GM21515 (cell line): ENCODE data around the gene ULK3.
A peak's percentile ranks its signal among the peaks of the same experiment; 100 is the strongest.

Experiments
- ATAC-seq: cut with Tn5 transposase; IDR thresholded peaks from one replicate; pipeline ENCODE4 v1.9.1; 2021; ENCODE audit not compliant: unreplicated experiment

Gene ULK3

GRCh38 chr15:74824976-74825375 is 18.0 kb downstream of the ULK3 start:
- no peak for ATAC-seq

DNA sequence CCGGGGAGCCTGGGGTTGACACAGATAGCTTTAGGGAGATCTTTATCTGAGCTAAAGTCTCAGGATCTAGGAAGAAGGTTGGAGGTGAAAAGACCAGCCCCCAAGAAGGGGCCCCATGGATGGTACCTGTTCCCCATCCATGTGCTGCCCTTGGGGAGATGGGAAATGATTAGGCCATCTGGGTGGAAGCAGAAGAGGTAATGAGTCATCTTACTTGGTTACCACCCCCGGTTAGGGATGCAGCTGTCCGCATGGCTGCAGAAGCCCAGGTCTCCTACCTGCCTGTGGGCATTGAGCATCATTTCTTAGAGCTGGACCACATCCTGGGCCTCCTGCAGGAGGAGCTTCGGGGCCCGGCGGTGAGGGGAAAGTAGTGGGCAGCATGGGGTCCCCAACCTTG is 19.6 kb downstream of the ULK3 start:
- no peak for ATAC-seq

- no peak for ATAC-seq
Observed at GRCh38 chr15:74822233-74822632, 20.7 kb downstream of the ULK3 start.

DNA sequence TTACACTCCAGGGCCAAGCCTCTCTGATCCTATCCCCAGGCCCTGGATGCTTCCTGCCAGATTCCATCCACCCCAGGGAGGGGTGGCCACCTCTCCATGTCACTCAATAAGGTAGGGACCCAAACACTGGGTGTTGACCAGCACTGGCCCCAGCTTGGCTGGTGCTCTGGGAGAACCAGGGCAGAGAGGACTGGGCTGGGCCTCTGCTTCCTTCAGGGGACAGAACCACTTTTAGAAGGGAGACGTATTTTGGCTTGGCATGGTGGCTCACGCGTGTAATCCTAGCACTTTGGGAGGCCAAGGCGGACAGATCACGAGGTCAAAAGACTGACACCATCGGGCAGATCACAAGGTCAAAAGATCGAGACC is 21.2 kb downstream of the ULK3 start:
- no peak for ATAC-seq

- ATAC-seq = peak; percentile 50
Observed at GRCh38 chr15:74821091-74821789, 21.7 kb downstream of the ULK3 start.

GRCh38 chr15:74820056-74820455 is 22.9 kb downstream of the ULK3 start:
- ATAC-seq = no peak

DNA sequence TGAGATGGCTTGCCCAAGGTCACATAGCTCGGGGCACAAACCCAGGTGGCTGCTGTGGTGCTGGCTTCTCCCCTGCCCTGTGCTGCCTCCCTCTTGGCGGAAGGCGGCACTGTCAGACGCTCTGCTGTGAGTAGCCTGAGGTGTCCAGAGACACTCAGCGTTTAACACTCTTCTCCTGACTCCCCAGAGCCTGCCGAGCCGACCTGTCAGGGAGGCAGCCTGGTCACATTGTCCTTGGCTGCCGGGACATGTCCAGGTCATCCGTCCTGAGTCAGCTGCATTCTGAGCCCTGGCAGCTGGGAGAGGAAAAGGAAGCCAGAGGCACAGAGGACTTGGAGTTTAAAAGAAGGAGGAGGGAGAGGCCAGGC is 25.6 kb downstream of the ULK3 start:
- no peak for ATAC-seq

DNA sequence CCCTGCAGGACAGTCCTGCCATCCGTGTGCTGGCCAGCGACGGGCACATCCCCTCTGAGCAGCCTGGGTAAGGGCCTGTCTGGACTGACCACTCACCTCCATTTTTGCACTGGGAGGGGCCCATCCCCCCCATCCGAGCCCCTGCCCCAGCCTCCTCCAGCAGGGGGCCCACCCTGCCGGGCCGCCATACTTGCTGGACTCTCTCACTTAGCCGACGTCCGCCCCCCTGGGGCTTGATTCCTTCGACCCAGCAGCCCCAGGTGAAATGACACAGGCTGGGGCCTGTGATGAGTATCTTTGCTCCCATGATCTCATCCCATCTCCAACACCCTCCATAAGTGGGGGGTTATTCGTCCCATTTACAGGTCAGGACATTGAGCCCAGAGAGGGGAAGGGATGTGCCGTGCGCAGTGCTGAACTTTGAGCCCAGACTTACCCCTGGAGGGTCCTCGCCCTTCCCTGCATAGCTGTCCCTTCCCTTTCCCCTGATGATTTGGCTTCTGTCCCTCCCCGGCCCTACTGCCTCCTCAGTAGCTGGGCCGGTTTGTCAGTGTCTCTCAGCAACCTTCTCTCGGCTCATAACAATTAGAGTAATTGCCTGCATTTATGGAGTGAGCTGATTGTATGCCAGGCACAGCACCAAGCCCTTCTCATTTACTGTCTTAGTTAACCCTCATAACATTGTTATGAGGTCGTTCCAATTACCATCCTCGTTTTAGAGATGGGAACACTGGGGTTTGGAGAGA is 26.2 kb downstream of the ULK3 start:
- no peak for ATAC-seq

DNA sequence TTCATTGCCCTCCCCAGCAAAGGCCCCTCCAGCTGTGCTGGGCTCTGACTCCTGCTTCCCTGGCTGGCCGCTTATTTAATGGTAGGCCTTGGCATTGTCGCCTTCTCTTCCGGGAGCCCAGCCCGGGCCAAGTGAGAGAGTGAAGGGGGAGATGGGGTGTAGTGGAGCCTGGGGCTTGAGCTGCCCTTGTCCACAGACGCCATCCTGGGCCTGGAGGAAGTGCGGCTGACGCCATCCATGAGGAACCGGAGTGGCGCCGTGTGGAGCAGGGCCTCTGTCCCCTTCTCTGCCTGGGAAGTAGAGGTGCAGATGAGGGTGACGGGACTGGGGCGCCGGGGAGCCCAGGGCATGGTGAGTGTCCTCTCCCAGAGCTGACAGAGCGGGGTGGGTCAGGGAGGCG is 27.0 kb downstream of the ULK3 start:
- ATAC-seq = no peak

GRCh38 chr15:74815121-74815934 is 27.6 kb downstream of the ULK3 start:
- no peak for ATAC-seq

DNA sequence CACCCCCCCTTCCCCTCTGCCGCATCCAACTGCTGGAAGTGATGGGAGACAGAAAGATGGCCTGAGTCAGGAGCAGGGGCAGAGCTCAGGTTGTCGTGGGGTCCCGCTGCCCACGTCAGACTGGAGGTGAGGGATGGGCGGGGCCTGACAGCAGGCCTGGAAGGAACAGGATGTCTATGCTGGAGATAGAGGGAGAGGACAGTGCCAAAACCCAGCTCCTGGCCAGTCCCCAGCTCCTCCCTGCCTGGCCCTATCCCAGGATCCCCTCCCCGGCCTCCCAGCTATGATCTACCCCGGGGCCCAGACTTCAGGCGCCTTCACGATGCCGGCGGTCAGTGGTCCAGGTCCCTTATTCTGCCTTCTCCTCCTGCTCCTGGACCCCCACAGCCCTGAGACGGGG is 30.4 kb downstream of the ULK3 start, which contains the start of gene LMAN1L:
Gene LMAN1L, plus strand, starts transcription at position 303 of the 400 bp plus-strand sequence. Its CDS starts 20 bp downstream, at position 323.
- ATAC-seq = no peak

GRCh38 chr15:74809956-74810355 is 33.0 kb downstream of the ULK3 start:
- ATAC-seq = no peak

- ATAC-seq = no peak
Observed at GRCh38 chr15:74809242-74809641, 33.7 kb downstream of the ULK3 start.

DNA sequence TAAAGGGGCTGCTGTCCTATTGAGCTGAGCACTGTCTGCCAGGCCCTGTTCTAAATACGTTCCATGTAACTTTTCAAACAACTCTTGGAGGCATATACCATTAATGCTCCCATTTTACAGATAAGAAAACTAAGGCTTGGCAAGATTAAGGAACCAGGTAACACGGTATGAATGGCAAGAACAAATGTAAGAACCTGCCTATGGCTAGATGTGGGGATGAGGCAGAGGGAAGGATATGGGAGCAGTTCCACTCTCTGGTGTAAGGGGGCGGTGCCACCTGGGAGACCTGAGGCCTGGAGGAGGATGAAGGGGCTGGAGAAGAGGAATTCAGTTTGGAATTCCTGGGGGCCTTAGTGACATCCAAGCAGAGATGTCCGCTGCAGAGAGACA is 34.1 kb downstream of the ULK3 start:
- ATAC-seq = no peak

DNA sequence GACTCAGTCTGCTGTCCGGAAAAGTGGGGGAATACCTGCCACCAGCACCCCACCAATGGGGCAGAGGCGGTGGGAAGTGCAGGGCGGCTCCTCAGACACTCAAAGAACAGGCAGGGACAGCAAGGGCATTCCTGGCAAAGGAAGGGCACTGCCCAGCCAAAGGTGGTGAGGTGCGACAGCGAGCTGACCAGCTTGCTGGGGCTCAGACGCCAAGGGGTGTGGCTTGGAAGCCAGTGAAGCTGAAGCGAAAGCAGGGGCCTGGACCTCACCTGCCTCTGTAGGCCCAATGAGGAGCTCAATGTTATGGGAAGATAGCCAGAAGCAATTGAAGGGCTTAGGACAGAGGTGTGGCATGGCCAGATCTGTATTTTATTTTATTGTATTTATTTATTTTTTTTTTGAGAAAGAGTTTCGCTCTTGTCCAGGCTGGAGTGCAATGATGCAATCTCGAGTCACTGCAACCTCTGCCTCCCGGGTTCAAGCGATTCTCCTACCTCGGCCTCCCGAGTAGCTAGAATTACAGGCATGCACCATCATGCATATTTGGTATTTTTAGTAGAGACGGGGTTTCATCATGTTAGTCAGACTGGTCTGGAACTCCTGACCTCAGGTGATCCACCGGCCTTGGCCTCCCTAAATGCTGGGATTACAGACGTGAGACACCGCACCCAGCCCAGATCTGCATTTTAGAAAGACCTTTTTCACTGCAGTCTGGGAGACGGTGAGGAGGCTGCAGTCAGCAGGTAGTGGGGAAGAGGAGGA is 34.7 kb downstream of the ULK3 start:
- no peak for ATAC-seq

DNA sequence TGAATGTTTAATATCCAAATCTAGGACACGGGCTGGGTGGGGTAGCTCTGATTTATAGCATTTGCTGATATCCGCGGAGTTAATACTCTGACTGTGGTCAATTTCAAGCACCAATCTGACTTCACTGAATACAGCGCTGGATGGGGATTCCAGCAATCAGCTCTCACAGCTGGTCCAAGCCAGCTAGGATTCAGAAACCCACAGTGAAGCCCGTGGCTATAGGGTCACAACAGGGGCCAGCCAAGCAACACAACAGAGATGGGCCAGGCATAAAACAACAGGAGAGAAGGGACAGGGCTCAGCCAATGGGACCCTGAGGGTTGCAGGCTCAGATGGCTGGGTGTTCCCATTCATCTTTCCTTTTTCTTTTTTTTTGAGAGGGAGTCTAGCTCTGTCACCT is 35.7 kb downstream of the ULK3 start:
- no peak for ATAC-seq

DNA sequence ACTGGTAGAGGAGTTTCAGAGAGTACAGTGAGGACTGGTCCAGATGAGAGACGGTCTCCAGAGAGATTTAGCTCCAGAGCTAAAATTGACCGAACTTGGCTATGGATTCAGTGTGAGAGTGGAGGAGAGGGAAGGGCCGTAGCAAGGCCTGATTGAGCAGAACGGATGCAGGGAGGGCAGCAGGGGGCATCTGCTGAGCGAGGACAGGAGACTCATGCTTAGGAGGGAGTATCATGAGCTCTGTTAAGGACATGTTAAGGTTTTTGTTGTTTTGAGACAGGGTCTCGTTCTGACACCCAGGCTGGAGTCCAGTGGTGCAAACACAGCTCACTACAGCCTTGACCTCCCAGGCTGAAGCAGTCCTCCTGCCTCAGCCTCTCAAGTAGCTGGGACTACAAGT is 38.0 kb downstream of the ULK3 start:
- ATAC-seq = no peak

GRCh38 chr15:74802862-74803447 is 40.0 kb downstream of the ULK3 start:
- ATAC-seq = no peak

DNA sequence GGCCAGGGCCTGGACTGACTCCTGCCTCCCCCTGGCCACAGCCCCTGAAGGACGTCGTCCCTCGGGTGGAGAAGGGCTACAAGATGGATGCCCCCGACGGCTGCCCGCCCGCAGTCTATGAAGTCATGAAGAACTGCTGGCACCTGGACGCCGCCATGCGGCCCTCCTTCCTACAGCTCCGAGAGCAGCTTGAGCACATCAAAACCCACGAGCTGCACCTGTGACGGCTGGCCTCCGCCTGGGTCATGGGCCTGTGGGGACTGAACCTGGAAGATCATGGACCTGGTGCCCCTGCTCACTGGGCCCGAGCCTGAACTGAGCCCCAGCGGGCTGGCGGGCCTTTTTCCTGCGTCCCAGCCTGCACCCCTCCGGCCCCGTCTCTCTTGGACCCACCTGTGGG is 40.7 kb downstream of the ULK3 start:
- no peak for ATAC-seq

- ATAC-seq = no peak
Observed at GRCh38 chr15:74801311-74801997, 41.5 kb downstream of the ULK3 start.
